ENCODE measurements around the gene RPL29. TPM values are rescaled to one million over a fixed set of nuclear protein-coding genes. Genes with fewer than 3 reads are reported as not detected.

Gene RPL29
- total and polyA plus RNA-seq, 2 of the 4 experiments (the other 2 are of a cell fraction) = 2,081 to 2,126 TPM

DNA sequence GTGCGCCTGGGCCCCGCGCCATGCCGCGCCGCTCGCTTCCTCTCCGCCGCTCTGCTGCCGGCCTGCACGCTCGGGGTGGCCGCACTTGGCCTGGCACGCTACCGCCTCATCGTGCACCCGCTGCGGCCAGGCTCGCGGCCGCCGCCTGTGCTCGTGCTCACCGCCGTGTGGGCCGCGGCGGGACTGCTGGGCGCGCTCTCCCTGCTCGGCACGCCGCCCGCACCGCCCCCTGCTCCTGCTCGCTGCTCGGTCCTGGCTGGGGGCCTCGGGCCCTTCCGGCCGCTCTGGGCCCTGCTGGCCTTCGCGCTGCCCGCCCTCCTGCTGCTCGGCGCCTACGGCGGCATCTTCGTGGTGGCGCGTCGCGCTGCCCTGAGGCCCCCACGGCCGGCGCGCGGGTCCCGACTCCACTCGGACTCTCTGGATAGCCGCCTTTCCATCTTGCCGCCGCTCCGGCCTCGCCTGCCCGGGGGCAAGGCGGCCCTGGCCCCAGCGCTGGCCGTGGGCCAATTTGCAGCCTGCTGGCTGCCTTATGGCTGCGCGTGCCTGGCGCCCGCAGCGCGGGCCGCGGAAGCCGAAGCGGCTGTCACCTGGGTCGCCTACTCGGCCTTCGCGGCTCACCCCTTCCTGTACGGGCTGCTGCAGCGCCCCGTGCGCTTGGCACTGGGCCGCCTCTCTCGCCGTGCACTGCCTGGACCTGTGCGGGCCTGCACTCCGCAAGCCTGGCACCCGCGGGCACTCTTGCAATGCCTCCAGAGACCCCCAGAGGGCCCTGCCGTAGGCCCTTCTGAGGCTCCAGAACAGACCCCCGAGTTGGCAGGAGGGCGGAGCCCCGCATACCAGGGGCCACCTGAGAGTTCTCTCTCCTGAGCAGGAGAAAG, 39.6 kb downstream of the RPL29 start:
- Histone ChIP-seq H3K4me1 (ENCODE audit: control insufficient read depth, insufficient read depth, low read length) (peaks cover 9% of the 10 kb centered on the region), H3K23ac (ENCODE audit: low read depth, low read length) (no peak overlapping the region), H3K56ac (ENCODE audit: extremely low read depth, insufficient read depth, low read length) (no peak overlapping the region), H3K9me3 (ENCODE audit: control insufficient read depth, insufficient read depth, low read length) (no peaks in the 10 kb centered on the region), H3K14ac (replicated peaks; ENCODE audit: low read depth, low read length) (no peak overlapping the region), H4K91ac (ENCODE audit: insufficient read depth, low read depth, low read length) (no peak overlapping the region), H2BK5ac (ENCODE audit: low read depth, low read length, poor library complexity, severe bottlenecking) (no peak overlapping the region), H3K18ac (ENCODE audit: low read depth, low read length) (no peak overlapping the region), H2AK9ac (replicated peaks; ENCODE audit: low read depth, low read length, poor library complexity) (no peak overlapping the region), H3K9me1 (ENCODE audit: insufficient read depth, low read length) (peaks cover 6% of the 10 kb centered on the region; the same call in 1 of the 2 replicates), H2AFZ (replicated peaks; ENCODE audit: low read length, poor library complexity) (peak overlapping the region; percentile 69), H4K20me1 (ENCODE audit: insufficient read depth, low read length) (peaks cover 3% of the 10 kb centered on the region; the same call in 1 of the 2 replicates), H2BK20ac (ENCODE audit: low read depth, low read length) (no peak overlapping the region), H3K4me3 (ENCODE audit: insufficient read depth, low read depth, low read length) (no peak overlapping the region), H4K5ac (ENCODE audit: low read depth, low read length) (no peak overlapping the region), H3K27me3 (ENCODE audit: control insufficient read depth, insufficient read depth, low read length) (no peaks in the 10 kb centered on the region), H3K36me3 (ENCODE audit: control insufficient read depth, insufficient read depth, low read length) (peaks cover 32% of the 10 kb centered on the region), H3K4me2 (ENCODE audit: low read depth, low read length) (no peak overlapping the region), H2BK120ac (ENCODE audit: low read depth, low read length) (no peak overlapping the region), H3K4ac (ENCODE audit: low read depth, low read length) (no peak overlapping the region), H4K8ac (ENCODE audit: low read depth in 2 of 2, low read length in 2 of 2) (no peak overlapping the region), H2AK5ac (ENCODE audit: low read depth, low read length) (no peak overlapping the region), H3K9ac (ENCODE audit: low read depth, low read length) (no peak overlapping the region), H3K27ac (ENCODE audit: insufficient read depth, low read length) (no peak overlapping the region), H3K79me1 (ENCODE audit: low read depth in 1 of 2, low read length in 2 of 2) (peaks cover 0 to 5% of the 10 kb centered on the region in 2 experiments; a peak in 2 of 4 replicates), H2BK15ac (ENCODE audit: low read depth, low read length) (no peak overlapping the region)
- no peak for TF ChIP-seq RCOR1 (IDR thresholded peaks at IDR 0.05; ENCODE audit: insufficient replicate concordance, low read length)
- TF ChIP-seq, protein P1, sequence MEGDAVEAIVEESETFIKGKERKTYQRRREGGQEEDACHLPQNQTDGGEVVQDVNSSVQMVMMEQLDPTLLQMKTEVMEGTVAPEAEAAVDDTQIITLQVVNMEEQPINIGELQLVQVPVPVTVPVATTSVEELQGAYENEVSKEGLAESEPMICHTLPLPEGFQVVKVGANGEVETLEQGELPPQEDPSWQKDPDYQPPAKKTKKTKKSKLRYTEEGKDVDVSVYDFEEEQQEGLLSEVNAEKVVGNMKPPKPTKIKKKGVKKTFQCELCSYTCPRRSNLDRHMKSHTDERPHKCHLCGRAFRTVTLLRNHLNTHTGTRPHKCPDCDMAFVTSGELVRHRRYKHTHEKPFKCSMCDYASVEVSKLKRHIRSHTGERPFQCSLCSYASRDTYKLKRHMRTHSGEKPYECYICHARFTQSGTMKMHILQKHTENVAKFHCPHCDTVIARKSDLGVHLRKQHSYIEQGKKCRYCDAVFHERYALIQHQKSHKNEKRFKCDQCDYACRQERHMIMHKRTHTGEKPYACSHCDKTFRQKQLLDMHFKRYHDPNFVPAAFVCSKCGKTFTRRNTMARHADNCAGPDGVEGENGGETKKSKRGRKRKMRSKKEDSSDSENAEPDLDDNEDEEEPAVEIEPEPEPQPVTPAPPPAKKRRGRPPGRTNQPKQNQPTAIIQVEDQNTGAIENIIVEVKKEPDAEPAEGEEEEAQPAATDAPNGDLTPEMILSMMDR (conservative IDR thresholded peaks at IDR 0.05; ENCODE audit: low read depth, low read length) = peak; percentile 4; the same call in 1 of the 2 replicates
- no peak for DNase-seq
- intact Hi-C loops (cut with micrococcal nuclease) (no loop called here), in situ Hi-C loops (cut with MboI; ENCODE audit: low sequenced_read_pairs) (loop anchor here (25.0 kb wide), 1 partner anchor 1619 kb away; the partner anchor contains the start of genes RASSF1, TUSC2 and ZMYND10), dilution Hi-C loops (cut with HindIII; ENCODE audit: low sequenced_read_pairs, unreplicated experiment) (no loop called here)
- 19% methylated on average over 47 of the region's 97 CpGs; no CpG with 5 or more reads in 1 of the 2 experiments for WGBS, 2 experiments (ENCODE audit: extremely low coverage in 2 of 2, insufficient read length in 1 of 2)
- ATAC-seq (ENCODE audit: low read depth) = peak; percentile 27
- BruUV-seq (replicated peaks) = no TSS peak
- CTCF ChIA-PET = no interaction called here
- POLR2A ChIA-PET (ENCODE audit: unreplicated experiment) = no interaction called here

Data from IMR-90 (cell line).